Esophagus muscularis mucosa (tissue), 4 donors: ENCODE data around the gene GTPBP6. TPM values are rescaled to one million over a fixed set of nuclear protein-coding genes. Genes with fewer than 3 reads are reported as not detected.

Experiments used
- DNase-seq: peaks from one replicate; pipeline ENCODE4 v3.0.0-alpha.2; 2017; ENCODE audit errors: extremely low spot score
- H3K27ac ChIP-seq, 4 donors: fragments of 200-600 bp; sonication (generic); replicated peaks in 1 of 4; 1 replicate in 3 of 4; 2 replicates in 1 of 4; pipeline ENCODE4 v1.5.1; 2016 to 2019; ENCODE audit warnings: mild to moderate bottlenecking in 1 of 4
- H3K27me3 ChIP-seq, 4 donors: fragments of 200-600 bp; sonication (generic); one replicate each; pipeline versions ENCODE4 v1.5.1 to v1.6.0; 2016 to 2019
- H3K36me3 ChIP-seq, 4 donors: fragments of 200-600 bp; sonication (generic); one replicate each; pipeline ENCODE4 v1.5.1; 2016 to 2019
- H3K4me1 ChIP-seq, 4 donors: fragments of 200-600 bp; sonication (generic); one replicate each; pipeline ENCODE4 v1.5.1; 2016 to 2019
- H3K4me3 ChIP-seq, 4 donors: fragments of 200-600 bp; sonication (generic); 1 replicate in 2 of 4; 2 replicates in 2 of 4; pipeline ENCODE4 v1.5.1; 2016 to 2019; ENCODE audit warnings: mild to moderate bottlenecking in 4 of 4, moderate library complexity in 1 of 4
- H3K9me3 ChIP-seq, 4 donors: fragments of 200-600 bp; sonication (generic); 1 replicate in 3 of 4; 2 replicates in 1 of 4; pipeline ENCODE4 v1.5.1; 2016 to 2019
- EP300 ChIP-seq: sonication (generic); formaldehyde crosslinking; IDR thresholded peaks from one replicate; pipeline ENCODE4 v1.6.1; 2017; ENCODE audit warnings: antibody characterized with exemption
- POLR2A ChIP-seq: fragments of 450-650 bp; IDR thresholded peaks from one replicate; pipeline ENCODE4 v1.6.1; 2017; ENCODE audit warnings: antibody characterized with exemption, moderate library complexity, mild to moderate bottlenecking, low read depth
- POLR2AphosphoS5 ChIP-seq, 2 donors: sonication (generic); formaldehyde crosslinking; IDR thresholded peaks; one replicate each; pipeline ENCODE4 v1.6.1; 2017; ENCODE audit warnings: antibody characterized with exemption in 2 of 2
- WGBS: methylation state at CpG from one replicate; pipeline ENCODE4 v1.1.5; 2018; 5-methylcytosine and 5-hydroxymethylcytosine counted together
- intact Hi-C: fragments of 100-400 bp; cut with DNase I; formaldehyde crosslinking; loops from one replicate; pipeline ENCODE4 v1.15.1; 2023
- total RNA-seq, 4 donors: library from RNA; depleted of rRNA; stranded (reverse); fragments of >200 nt; gene quantifications; one replicate each; pipeline versions ENCODE4 v1.1.0 to v1.2.1, GENCODE V29; 2016
- TF ChIP-seq, protein P1 (sequence below), 3 experiments: fragments of 200-600 bp in 2 of 3; fragments of 450-650 bp in 1 of 3; sonication (generic) in 2 of 3; IDR thresholded peaks; one replicate each; pipeline ENCODE4 v1.5.1; 2017 to 2019; ENCODE audit warnings: antibody characterized with exemption in 3 of 3, mild to moderate bottlenecking in 2 of 3, moderate library complexity in 1 of 3

Gene GTPBP6
- total RNA-seq, 4 donors from 2014 or later: 31.6 to 61.4 (median 55.5) TPM

DNA sequence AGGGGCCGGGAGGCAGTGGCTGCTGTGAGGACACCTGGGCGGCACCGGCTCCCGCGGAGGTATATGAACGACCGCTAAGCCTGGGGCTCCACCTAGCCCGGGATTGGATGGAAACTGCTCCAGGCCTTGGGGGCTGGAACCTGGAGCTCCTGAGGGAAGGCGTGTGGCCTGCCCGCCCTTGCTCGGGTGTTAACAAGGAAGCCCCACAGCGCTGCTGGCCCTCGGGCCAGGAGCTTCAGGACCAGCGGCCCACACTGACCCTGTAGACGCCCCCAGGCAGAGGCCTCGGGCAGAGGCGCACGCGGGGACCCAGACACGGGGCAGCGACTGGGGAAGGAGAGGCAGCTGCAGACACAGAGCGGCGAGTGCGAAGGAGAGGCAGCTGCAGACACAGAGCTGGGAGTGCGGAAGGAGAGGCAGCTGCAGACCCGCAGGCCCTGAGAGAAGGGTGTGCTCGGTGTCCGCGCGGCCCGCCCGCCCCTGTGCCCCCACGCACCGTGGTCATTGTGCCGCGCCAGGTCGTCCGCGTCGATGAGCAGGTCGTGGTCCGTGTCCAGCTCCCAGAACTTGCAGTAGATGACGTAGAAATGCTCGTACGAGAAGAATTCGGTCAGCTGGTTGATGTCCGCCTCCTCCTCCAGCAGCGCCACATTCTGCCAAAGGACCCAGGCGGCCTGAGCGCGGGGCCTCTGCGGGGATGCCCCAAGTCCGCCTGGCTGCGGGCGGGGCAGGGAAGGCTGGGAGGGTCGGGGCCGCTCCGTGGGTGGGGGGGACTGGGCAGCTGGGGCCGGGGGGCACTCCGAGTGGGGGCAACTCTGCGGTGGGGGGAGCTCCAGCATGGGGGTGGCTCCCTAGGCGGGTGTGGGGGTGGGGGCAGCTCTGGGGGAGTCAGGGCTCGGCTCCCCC is 26.7 kb upstream of the GTPBP6 start:
- 95% methylated on average over 50 of the region's 63 CpGs for WGBS
- Histone ChIP-seq H3K9me3 (no peaks in the 10 kb centered on the region), H3K27ac (no peak overlapping the region), H3K27me3 (no peaks in the 10 kb centered on the region), H3K4me3 (no peak overlapping the region), H3K36me3 (peaks cover 0 to 41% (median 20%) of the 10 kb centered on the region in 4 donors), H3K4me1 (peaks cover 0 to 3% (median 0%) of the 10 kb centered on the region in 4 donors)
- intact Hi-C loops: no loop called here
- TF ChIP-seq EP300 (no peak), POLR2A (no peak), POLR2AphosphoS5 (IDR thresholded peaks at IDR 0.05) (no peak)
- TF ChIP-seq, protein P1, sequence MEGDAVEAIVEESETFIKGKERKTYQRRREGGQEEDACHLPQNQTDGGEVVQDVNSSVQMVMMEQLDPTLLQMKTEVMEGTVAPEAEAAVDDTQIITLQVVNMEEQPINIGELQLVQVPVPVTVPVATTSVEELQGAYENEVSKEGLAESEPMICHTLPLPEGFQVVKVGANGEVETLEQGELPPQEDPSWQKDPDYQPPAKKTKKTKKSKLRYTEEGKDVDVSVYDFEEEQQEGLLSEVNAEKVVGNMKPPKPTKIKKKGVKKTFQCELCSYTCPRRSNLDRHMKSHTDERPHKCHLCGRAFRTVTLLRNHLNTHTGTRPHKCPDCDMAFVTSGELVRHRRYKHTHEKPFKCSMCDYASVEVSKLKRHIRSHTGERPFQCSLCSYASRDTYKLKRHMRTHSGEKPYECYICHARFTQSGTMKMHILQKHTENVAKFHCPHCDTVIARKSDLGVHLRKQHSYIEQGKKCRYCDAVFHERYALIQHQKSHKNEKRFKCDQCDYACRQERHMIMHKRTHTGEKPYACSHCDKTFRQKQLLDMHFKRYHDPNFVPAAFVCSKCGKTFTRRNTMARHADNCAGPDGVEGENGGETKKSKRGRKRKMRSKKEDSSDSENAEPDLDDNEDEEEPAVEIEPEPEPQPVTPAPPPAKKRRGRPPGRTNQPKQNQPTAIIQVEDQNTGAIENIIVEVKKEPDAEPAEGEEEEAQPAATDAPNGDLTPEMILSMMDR (IDR thresholded peaks at IDR 0.05): no peak
- no peak for DNase-seq

DNA sequence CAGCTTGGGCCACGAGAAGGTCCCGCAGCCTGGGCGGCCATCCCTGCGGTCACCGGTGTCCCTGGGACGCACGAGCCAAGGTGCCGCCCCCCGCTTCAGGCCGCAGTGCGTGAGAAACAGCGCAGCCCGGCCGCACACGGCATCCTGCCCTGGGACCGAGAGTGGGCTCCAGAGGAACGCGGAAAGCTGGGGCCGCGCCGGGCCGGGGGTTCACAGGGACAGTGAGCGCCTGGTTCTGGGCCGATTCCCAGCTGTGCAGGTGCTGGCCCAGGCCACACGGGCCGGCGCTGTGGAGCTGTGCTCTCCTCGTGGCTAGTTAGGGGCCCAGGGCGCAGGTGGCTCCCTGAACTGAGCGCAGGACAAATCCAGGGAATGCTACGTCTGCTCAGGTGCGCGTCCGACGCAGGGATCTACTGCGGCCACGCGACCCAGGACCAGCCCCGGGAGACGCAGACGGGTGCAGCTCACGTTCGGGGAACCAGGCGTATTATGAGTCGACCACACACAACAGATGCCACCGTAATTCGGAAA is 25.8 kb upstream of the GTPBP6 start:
- Histone ChIP-seq H3K9me3 (no peaks in the 10 kb centered on the region), H3K4me3 (no peak overlapping the region), H3K36me3 (peaks cover 0 to 41% (median 20%) of the 10 kb centered on the region in 4 donors), H3K4me1 (peaks cover 0 to 3% (median 0%) of the 10 kb centered on the region in 4 donors), H3K27me3 (no peaks in the 10 kb centered on the region), H3K27ac (no peak overlapping the region)
- no peak for DNase-seq
- over 99% methylated on average over 33 of the region's 47 CpGs for WGBS
- intact Hi-C loops: no loop called here
- TF ChIP-seq POLR2AphosphoS5 (IDR thresholded peaks at IDR 0.05) (no peak), EP300 (no peak), POLR2A (no peak)
- TF ChIP-seq, protein P1 (IDR thresholded peaks at IDR 0.05): no peak

DNA sequence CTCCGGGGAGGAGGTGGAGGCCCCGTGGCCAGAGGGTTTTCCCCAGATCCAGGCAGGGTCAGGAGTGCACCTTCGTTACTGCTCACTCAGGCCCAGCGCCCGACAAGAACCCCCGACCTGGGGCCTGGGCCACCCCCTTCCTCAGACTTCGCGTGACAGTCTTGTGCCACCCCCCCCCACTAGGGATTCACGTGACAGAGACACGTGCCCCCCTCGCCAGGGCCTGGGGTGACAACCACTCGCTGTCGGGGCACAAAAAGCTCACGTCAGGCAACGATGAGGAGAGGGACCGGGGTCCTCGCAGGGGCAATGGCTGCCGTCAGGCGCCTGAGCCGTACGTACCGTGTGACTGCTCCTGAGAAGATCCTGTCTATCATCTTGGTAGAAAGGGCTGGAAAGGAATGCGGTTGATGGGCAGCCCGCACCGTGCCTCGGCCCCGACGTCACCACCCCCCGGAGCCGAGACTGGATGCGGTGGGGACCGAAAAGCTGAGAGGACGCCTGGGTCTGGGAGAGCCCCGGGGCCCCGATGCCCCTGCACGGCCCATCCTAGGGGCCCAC is 23.0 kb upstream of the GTPBP6 start:
- peaks cover 0 to 60% (median 37%) of the 10 kb centered on the region in 4 donors for H3K36me3 ChIP-seq
- intact Hi-C loops: no loop called here
- no peak for DNase-seq
- H3K27me3 ChIP-seq: no peaks in the 10 kb centered on the region
- no peaks in the 10 kb centered on the region for H3K4me1 ChIP-seq
- H3K27ac ChIP-seq: no peak overlapping the region
- H3K4me3 ChIP-seq: no peak overlapping the region
- WGBS: 95% methylated on average over 35 of the region's 36 CpGs
- no peaks in the 10 kb centered on the region for H3K9me3 ChIP-seq
- TF ChIP-seq POLR2AphosphoS5 (IDR thresholded peaks at IDR 0.05) (no peak), POLR2A (no peak), EP300 (no peak)
- TF ChIP-seq, protein P1 (IDR thresholded peaks at IDR 0.05): no peak

DNA sequence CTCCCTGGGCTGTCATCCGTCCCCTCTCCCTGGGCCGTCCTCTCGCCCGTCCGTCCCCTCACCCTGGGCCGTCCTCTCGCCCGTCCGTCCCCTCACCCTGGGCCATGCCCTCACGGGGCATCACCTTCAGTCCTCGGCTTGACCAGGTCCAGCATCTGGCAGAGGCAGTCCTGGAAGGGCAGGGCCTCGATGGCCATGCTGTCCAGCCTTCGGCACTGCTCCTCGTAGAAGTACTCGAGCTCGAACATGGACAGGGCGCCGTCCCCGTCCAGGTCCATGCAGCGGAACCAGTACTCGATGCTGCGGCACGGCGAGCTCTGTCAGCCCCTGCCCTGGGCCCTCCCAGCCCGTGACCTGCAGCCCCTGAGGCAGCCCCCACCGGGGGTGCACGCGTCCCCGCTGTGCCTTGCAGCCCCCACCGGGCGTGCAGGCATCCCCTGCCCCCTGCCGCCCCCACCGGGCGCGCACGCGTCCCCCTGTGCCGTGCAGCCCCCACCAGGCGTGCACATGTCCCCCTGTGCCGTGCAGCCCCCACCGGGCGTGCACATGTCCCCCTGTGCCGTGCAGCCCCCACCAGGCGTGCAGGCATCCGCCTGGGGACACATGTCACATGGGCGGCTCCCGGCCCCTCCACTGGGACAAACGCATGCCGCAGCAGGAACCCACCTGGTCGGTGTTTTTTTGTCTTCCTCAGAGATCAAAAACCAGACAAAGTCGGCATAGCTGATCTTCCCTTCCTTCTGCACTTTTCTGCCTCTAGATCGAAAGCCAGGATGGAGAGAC is 22.2 kb upstream of the GTPBP6 start:
- no peak for DNase-seq

More for the DNA sequence above, 22.2 kb upstream of the GTPBP6 start:
- Histone ChIP-seq H3K36me3 (peaks cover 0 to 61% (median 33%) of the 10 kb centered on the region in 4 donors), H3K9me3 (no peaks in the 10 kb centered on the region), H3K4me1 (no peaks in the 10 kb centered on the region), H3K27me3 (no peaks in the 10 kb centered on the region), H3K4me3 (no peak overlapping the region), H3K27ac (no peak overlapping the region)
- 93% methylated on average over 20 of the region's 52 CpGs for WGBS
- TF ChIP-seq EP300: no peak
- TF ChIP-seq POLR2A: no peak
- TF ChIP-seq, protein P1 (IDR thresholded peaks at IDR 0.05): no peak
- TF ChIP-seq POLR2AphosphoS5 (IDR thresholded peaks at IDR 0.05): no peak
- intact Hi-C loops: no loop called here
